Colonic mucosa (tissue), 4 donors: ENCODE measurements around the gene HES5. TPM values are rescaled to one million over a fixed set of nuclear protein-coding genes. Genes with fewer than 3 reads are reported as not detected.

Experiments
- DNase-seq: peaks from one replicate; pipeline ENCODE4 v3.0.0-alpha.2; 2020
- H3K27ac ChIP-seq: fragments of 200-600 bp; one replicate; pipeline ENCODE4 v1.8.0; 2021
- H3K27me3 ChIP-seq: fragments of 200-600 bp; one replicate; pipeline ENCODE4 v1.8.0; 2021
- H3K36me3 ChIP-seq: fragments of 200-600 bp; one replicate; pipeline ENCODE4 v1.8.0; 2021
- H3K4me1 ChIP-seq: fragments of 200-600 bp; one replicate; pipeline ENCODE4 v1.8.0; 2021; ENCODE audit warnings: mild to moderate bottlenecking
- H3K4me3 ChIP-seq: fragments of 200-600 bp; one replicate; pipeline ENCODE4 v1.8.0; 2021
- H3K9ac ChIP-seq, 2 donors: one replicate each; pipeline ENCODE4 v1.7.0; 2013; ENCODE audit warnings: control low read depth in 2 of 2, low read depth in 2 of 2, low read length in 2 of 2
- H3K9me3 ChIP-seq: fragments of 200-600 bp; one replicate; pipeline ENCODE4 v1.8.0; 2021
- intact Hi-C: fragments of 100-400 bp; cut with DNase I; formaldehyde crosslinking; loops from one replicate; pipeline ENCODE4 v1.14.1; 2022
- total RNA-seq, 2 donors: library from RNA; stranded (reverse); fragmentation: NEBNext Ultra II Directional in 1 of 2; extraction: Animal tissue kit (Norgen Biotek cat#: 25700) in 1 of 2; gene quantifications; one replicate each; pipeline ENCODE4 v1.2.1, GENCODE V29; 2021
- TF ChIP-seq, protein P1 (sequence below): fragments of 200-600 bp; IDR thresholded peaks from one replicate; pipeline ENCODE4 v1.8.0; 2022; ENCODE audit warnings: antibody characterized with exemption, mild to moderate bottlenecking
- donor health status: healthy.
- donor health status: DM: no; HTN: no; CAD: no.
- donor health status: DM: no; HTN: no; CAD: no.

The HES5 gene
- total RNA-seq, 2 donors from 2014 or later = 2.5 to 4.2 TPM

- H3K4me1 ChIP-seq = peaks cover 11% of the 10 kb centered on the region
- no peak overlapping the region for H3K4me3 ChIP-seq
- no peaks in the 10 kb centered on the region for H3K9me3 ChIP-seq
- no peak overlapping the region for H3K9ac ChIP-seq
- H3K36me3 ChIP-seq = no peaks in the 10 kb centered on the region
- DNase-seq = no peak
- TF ChIP-seq, protein P1, sequence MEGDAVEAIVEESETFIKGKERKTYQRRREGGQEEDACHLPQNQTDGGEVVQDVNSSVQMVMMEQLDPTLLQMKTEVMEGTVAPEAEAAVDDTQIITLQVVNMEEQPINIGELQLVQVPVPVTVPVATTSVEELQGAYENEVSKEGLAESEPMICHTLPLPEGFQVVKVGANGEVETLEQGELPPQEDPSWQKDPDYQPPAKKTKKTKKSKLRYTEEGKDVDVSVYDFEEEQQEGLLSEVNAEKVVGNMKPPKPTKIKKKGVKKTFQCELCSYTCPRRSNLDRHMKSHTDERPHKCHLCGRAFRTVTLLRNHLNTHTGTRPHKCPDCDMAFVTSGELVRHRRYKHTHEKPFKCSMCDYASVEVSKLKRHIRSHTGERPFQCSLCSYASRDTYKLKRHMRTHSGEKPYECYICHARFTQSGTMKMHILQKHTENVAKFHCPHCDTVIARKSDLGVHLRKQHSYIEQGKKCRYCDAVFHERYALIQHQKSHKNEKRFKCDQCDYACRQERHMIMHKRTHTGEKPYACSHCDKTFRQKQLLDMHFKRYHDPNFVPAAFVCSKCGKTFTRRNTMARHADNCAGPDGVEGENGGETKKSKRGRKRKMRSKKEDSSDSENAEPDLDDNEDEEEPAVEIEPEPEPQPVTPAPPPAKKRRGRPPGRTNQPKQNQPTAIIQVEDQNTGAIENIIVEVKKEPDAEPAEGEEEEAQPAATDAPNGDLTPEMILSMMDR = no peak
- intact Hi-C loops = no loop called here
- H3K27me3 ChIP-seq = peaks cover 19% of the 10 kb centered on the region
- H3K27ac ChIP-seq = no peak overlapping the region
Measured at GRCh38 chr1:2527556-2527860, 2.6 kb downstream of the HES5 start.

DNA sequence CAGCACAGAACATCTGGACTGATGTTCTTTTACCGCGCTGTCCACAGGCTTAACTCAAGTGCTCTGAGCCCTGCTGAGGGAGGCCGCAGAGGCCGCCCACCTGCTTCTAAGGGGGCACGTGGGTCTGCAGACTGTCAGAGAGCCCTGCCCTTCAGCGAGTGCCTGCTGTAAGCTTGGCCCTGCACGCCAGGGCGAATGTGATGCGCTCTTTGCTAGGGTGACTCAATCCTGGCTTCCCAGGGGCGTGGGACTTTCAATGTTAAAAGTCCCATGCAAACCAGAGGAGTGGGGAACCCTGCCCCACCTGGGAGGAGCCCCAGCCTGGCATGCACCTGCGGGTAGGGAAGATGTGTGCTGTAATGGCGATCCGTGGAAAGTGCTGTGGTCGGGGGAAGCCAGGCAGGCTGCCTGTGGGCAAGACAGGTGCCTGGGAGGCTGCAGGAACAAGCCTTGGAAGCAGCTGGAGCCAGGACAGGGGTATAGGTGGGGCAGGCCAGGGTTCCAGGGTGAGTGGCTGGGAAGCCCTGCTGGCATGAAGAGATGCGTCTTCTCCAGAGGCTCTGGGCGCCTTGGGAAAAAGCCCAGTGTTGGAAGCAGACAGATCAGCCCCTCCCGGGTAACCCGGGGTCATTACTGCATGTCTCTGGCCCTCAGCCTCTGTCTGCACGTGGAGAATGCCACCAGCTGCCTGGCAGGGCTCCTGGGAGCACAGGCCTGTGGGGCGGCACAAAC, 3.1 kb downstream of the HES5 start:
- Histone ChIP-seq H3K9me3 (no peaks in the 10 kb centered on the region), H3K27me3 (peaks cover 19% of the 10 kb centered on the region), H3K27ac (peak overlapping the region; percentile 44), H3K36me3 (no peaks in the 10 kb centered on the region), H3K9ac (no peak overlapping the region), H3K4me3 (peak overlapping the region; percentile 98), H3K4me1 (peaks cover 11% of the 10 kb centered on the region)
- intact Hi-C loops = no loop called here
- TF ChIP-seq, protein P1 = no peak
- peak; percentile 49 for DNase-seq

- intact Hi-C loops = no loop called here
- peaks cover 11% of the 10 kb centered on the region for H3K4me1 ChIP-seq
- peak within 1 kb of the TSS; percentile 98 for H3K4me3 ChIP-seq
Measured at GRCh38 chr1:2525920-2526823, 3.9 kb downstream of the HES5 start, which contains the start of gene PANK4. PANK4 (minus strand) TSS chr1:2526596; CDS start chr1:2526587, 9 bp downstream.

DNA sequence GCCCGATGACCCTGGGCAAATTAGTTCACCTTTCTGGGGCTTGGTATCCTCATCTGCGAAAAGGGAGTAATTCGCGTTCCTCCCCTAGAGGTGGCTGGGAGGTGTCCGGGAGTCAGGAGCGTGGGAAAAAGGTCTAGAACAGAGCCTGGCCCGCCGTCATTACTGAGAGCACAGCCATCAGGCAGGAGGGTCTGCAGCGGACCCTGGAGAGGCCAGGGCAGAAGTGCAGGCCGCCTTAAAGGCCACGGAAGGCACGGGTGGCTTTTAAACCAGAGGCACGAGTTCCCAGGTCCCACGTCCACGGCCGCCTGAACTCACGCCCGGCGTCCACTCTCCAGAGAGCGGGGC, 4.5 kb downstream of the HES5 start:
- intact Hi-C loops = no loop called here

More at GRCh38 chr1:2525920-2526823, 3.9 kb downstream of the HES5 start, which contains the start of gene PANK4:
- peaks cover 1% of the 10 kb centered on the region for H3K36me3 ChIP-seq
- TF ChIP-seq, protein P1 = no peak
- H3K9me3 ChIP-seq = no peaks in the 10 kb centered on the region
- peak within 1 kb of the TSS; percentile 56 to 76 for H3K9ac ChIP-seq
- peak within 1 kb of the TSS; percentile 44 for H3K27ac ChIP-seq
- peaks cover 15% of the 10 kb centered on the region for H3K27me3 ChIP-seq
- peak; percentile 93 for DNase-seq

GRCh38 chr1:2523891-2524609, 6.0 kb downstream of the HES5 start:
- peaks cover 8% of the 10 kb centered on the region for H3K36me3 ChIP-seq
- TF ChIP-seq, protein P1 = no peak
- intact Hi-C loops = no loop called here
- H3K9ac ChIP-seq = no peak overlapping the region
- H3K27ac ChIP-seq = no peak overlapping the region
- H3K4me1 ChIP-seq = peaks cover 10% of the 10 kb centered on the region
- H3K4me3 ChIP-seq = no peak overlapping the region
- no peak for DNase-seq
- no peaks in the 10 kb centered on the region for H3K9me3 ChIP-seq
- H3K27me3 ChIP-seq = no peaks in the 10 kb centered on the region

More for the DNA sequence above, 4.5 kb downstream of the HES5 start:
- Histone ChIP-seq H3K27me3 (peaks cover 8% of the 10 kb centered on the region), H3K4me3 (peak overlapping the region; percentile 98), H3K4me1 (peaks cover 11% of the 10 kb centered on the region), H3K9me3 (no peaks in the 10 kb centered on the region), H3K9ac (peak overlapping the region; percentile 56 to 76), H3K36me3 (peaks cover 8% of the 10 kb centered on the region), H3K27ac (peak overlapping the region; percentile 30)
- TF ChIP-seq, protein P1 = no peak
- DNase-seq = no peak
